ENCODE results near the gene SIK3.

SIK3 gene

GRCh38 chr11:117107701-117108590, 9.7 kb upstream of the SIK3 start:
- DNase-seq, result no peak

- no peak for DNase-seq
These were observed 2.3 kb upstream of the SIK3 start for GRCh38 chr11:117100556-117100955.

DNA sequence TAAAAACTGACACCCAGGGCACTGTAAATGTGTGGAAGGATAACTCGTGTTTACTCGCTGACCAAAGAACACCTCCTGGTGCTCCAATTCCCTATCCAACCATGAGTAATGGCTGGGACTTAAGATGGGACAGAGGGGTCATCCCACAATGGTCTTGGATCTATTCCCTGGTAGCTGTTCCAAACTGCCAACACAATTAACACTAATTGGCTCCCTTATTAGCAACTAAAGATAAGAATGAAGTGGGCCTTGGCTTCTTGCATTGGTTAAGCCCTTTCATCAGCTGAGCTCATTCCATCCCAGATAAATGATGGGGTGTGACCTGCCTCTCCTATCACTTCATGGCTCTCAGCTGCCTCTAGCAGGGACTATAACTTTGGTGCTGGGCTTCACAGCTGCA, 1.5 kb upstream of the SIK3 start:
- no peak for DNase-seq

DNA sequence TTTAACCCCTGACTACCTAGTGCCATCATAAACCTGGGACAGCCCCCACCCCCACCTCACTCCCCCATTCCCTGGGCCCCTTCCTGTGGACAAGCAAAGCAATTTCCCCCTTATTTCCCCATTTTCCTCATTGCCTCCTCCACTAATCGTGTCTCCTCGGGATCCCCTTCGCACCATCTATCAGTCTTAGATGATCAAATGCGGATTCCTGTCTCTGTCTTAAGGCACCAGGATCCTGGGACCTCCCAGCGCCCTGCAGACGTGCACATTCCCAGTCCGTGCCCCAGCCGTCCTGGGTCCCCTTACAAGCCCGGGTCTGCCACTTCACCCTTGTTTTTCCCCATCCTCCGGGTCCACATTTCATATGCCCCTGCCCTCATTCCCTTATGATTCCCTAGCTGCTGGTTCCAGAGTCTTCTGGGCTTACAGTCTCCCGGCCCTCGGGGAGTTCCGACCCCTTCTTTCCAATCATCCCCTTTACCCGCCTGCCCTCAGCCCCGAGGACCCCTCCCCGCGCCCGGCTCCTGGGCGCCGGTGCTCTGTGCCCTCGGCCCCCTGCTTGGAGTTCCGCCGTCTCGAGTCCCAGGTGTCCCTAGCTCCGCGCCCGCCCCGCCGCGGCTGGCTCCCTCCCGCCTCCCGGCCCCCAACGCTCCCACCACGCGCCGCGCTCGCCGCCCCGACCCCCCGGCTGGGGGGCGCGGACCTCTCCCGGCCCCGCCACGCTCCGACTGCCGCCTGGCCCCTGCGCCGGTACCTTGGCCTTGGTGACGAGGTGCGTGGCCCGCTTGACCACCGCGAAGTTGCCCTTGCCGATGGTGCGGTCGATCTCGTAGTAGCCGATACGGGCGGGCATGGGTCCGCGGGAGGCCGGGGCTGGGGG, 599 bp downstream of the SIK3 start:
- no peak for DNase-seq

DNA sequence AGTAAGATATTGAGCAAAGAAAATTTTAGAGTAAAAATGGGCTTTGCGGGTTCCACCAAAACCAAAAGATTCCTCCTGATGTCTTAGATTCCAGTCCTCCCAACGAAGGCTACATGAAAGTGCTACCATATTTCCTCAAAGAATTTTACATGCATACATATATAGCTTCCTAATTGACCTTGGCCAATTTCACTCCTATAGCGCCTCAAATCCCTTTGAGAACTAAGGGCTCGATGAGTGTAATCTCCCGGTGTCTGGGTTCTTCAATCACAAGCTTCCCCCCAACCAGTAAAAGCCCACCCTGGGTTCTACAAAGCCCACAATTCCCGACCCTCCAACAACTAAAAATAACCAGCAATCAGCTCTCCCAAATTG, 1.2 kb downstream of the SIK3 start:
- no peak for DNase-seq

- DNase-seq, result peak; percentile 50 to 55
These were observed 1.8 kb downstream of the SIK3 start for GRCh38 chr11:117096201-117096991.

- no peak for DNase-seq
These were observed 2.7 kb downstream of the SIK3 start for GRCh38 chr11:117095284-117096161.

DNA sequence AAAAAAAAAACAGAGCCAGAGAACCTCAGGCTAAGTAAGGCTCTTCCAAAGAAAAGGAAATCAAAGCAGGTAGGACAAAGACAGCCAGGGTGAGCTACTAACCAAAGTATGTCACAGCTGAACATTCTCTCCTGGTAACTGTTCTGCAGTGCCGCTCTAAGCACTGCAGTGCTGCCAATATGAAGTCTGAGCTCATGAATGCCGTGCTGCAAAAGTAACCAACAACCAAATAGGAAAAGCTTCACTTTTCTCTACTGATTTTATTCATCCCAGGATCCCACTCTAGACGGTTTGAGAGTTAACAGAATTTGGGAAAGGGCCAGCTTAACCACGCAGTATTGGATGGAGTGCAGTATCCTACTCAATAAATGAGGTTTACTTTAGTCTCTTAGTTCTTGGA, 3.5 kb downstream of the SIK3 start:
- DNase-seq, result no peak

- no peak for DNase-seq
These were observed 5.2 kb downstream of the SIK3 start for GRCh38 chr11:117092951-117093590.

DNA sequence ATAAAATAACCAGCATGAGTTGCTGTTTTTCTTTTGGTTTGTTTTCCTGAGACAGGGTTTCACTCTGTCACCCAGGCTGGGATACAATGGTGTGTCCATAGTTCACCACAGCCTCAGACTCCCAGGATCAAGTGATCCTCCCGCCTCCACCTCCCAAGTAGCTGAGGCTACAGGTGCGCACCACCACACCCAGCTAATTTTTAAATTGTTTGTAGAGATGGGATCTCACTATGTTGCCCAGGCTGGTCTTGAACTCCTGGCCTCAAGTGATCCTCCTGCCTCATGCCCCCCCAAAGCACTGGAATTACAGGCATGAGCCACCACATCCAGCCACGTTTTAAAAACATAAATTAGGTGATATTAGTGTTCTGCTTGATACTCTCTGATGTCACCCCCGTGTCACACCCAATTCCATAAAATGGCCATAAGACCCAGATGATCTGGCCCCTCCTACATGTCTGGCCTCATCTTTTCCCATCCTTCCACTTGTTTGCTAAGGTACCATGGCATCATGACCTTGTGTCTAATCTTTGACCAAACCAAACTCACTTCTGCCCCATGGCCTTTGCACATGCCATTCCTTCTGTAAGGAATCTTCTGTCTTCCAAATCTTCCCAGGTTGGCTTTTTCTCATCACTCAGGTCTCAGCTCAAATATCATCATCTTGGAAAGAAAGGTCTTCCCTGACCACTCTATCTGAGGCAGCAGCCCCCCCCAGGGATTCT, 6.3 kb downstream of the SIK3 start:
- no peak for DNase-seq

DNA sequence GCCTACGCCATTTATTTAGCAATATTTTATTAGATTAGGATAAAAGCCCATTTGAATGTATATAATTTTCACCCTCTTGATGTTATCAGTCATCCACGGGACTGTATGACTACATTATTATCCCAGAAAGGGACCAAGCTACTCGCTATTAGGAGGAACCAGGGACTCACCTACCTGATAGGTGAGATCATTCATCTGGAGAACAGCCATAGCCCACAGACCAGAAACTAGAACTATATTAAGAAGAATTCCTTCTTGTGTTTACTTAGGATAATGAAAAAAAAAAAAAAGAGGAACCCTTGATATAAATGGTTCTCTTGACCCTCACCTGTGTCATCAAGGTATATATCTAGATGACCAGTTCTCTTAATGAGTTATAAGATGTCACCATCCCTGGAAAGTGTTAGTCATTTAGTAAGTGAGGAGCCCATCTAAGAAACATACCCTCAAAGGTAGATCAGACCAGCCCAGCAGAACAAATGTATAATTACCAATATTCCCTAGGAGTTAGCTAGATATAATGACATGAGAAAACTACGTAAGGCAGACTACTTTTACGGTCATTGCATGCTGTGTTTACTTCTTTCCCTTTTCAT, 8.0 kb downstream of the SIK3 start:
- no peak for DNase-seq

- DNase-seq, result no peak
These were observed 8.5 kb downstream of the SIK3 start for GRCh38 chr11:117089685-117090084.

DNA sequence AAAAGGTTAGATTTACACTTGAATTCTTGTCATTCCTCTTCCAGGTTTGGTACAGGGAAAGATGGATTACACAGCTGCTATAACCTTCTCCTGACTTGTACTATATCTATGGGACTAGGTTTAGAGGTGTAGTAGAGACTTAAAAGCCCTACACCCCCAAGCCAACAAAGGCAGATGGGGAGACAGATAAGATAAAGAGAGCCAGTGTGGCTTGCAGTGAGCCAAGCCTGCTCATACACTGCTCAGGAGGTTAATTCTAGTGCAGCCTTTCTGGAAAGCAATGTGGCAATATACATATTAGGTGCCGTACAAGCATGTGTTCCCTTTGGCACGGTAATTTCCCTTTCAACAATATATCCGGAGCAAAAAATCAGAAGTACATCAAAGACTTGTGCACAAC, 10.8 kb downstream of the SIK3 start:
- DNase-seq, result no peak

- no peak for DNase-seq
These were observed 13.2 kb downstream of the SIK3 start for GRCh38 chr11:117084992-117085391.

- no peak for DNase-seq
These were observed 15.0 kb downstream of the SIK3 start for GRCh38 chr11:117083011-117083935.

DNA sequence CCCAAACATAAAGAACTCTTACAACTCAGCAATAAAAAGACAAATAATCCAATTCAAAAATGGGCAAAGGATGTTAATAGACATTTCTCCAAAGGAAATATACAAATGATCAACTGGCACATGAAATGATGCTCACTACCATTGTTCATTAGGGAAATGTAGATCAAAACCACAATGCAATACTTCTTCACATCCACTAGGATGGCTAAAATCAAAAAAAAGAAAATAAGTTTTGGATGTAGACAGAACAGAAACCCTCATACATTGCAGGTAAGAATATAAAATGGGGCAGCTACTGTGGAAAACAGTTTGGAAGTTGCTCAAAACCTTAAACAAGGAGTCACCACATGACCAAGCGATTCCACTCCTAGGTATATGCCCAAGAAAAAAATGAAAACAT, 16.3 kb downstream of the SIK3 start:
- DNase-seq, result no peak

DNA sequence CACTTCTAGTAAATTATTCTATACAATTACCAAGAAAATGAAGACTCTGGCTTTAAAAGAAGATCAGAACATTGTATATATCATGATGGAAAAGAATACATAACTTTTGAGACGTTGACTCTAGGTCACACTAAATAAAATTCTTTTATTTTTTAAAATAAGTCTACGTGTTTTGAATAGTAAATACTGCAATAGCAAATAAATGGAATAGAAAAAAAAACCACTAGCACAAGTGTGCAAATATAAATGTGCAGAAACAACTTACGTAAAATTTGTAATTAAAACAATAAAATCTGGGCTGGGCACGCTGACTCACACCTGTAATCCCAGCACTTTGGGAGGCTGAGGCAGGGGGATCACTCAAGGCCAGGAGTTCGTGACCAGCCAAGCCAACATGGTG, 17.9 kb downstream of the SIK3 start:
- DNase-seq, result no peak

- DNase-seq, result no peak
These were observed 21.1 kb downstream of the SIK3 start for GRCh38 chr11:117076941-117077691.

DNA sequence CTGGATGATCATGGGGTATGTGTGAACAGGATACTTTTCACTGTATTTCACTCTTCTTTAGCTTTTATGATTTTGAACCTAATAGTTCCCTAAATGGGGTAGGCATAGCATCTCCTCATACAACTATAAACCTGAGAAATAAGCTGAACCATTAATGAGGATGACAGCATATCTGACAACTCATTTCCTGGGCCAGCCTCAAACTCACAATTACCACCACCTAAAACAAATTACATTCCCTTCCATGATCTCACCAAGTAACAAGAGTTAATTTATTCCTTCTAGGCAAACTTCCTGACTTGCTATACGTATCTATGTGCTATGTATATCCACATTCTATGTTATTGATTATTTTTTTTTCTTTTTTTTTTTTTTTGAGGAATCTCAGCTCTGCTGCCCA, 23.0 kb downstream of the SIK3 start:
- DNase-seq, result no peak

Measured in AML-193 (cell line).